Lung (tissue), 12 donors: ENCODE data around the gene CMTM7. TPM values are rescaled to one million over a fixed set of nuclear protein-coding genes. Genes with fewer than 3 reads are reported as not detected.

Source experiments
- ATAC-seq: fragments of 200-7000 bp; cut with Tn5 transposase; one replicate; pipeline ENCODE4 v1.9.1; 2020; ENCODE audit warnings: moderate number of reproducible peaks; ENCODE audit not compliant: insufficient read depth, low FRiP score
- DNase-seq, 3 donors: peaks; one replicate each; pipeline ENCODE4 v3.0.0-alpha.2; 2013 to 2017
- H3K27ac ChIP-seq, 2 donors: one replicate each; pipeline ENCODE4 v1.5.1; 2013; ENCODE audit warnings: mild to moderate bottlenecking in 2 of 2, moderate library complexity in 2 of 2, control low read depth in 1 of 2, inconsistent platforms in 1 of 2, low read depth in 1 of 2, low read length in 1 of 2
- H3K27me3 ChIP-seq, 3 donors: one replicate each; pipeline ENCODE4 v1.5.1; 2013; ENCODE audit warnings: low read length in 2 of 3; ENCODE audit not compliant: control insufficient read depth in 3 of 3, insufficient read depth in 3 of 3
- H3K36me3 ChIP-seq, 4 donors: one replicate each; pipeline ENCODE4 v1.5.1; 2013; ENCODE audit warnings: low read length in 4 of 4, mild to moderate bottlenecking in 1 of 4, moderate library complexity in 1 of 4; ENCODE audit not compliant: control insufficient read depth in 4 of 4, insufficient read depth in 4 of 4
- H3K4me1 ChIP-seq, 5 donors: one replicate each; pipeline ENCODE4 v1.5.1; 2013; ENCODE audit warnings: low read length in 5 of 5, mild to moderate bottlenecking in 2 of 5, moderate library complexity in 1 of 5; ENCODE audit not compliant: control insufficient read depth in 5 of 5, insufficient read depth in 5 of 5
- H3K4me3 ChIP-seq: one replicate; pipeline ENCODE4 v1.5.1; 2013; ENCODE audit warnings: mild to moderate bottlenecking, control low read depth, moderate library complexity
- H3K9ac ChIP-seq, 2 donors: one replicate each; pipeline ENCODE4 v1.5.1; 2013; ENCODE audit warnings: low read length in 2 of 2, control low read depth in 1 of 2; ENCODE audit not compliant: insufficient read depth in 1 of 2
- H3K9me3 ChIP-seq, 4 donors: one replicate each; pipeline ENCODE4 v1.5.1; 2013; ENCODE audit warnings: low read length in 3 of 4, mild to moderate bottlenecking in 1 of 4, moderate library complexity in 1 of 4; ENCODE audit not compliant: control insufficient read depth in 4 of 4, insufficient read depth in 3 of 4
- WGBS, 2 donors: extraction: QIAGEN DNeasy Blood & Tissue Kit; methylation state at CpG; one replicate each; pipeline ENCODE4 v1.1.7; 2013; 5-methylcytosine and 5-hydroxymethylcytosine counted together
- polyA plus RNA-seq, 2 donors: library from polyadenylated mRNA; stranded (reverse); fragments of 200-250 nt; gene quantifications; one replicate each; pipeline ENCODE4 v1.2.1, GENCODE V29; 2013
- total RNA-seq, 2 donors: library from RNA; depleted of rRNA in 1 of 2; stranded (reverse); fragments of >200 nt in 1 of 2; gene quantifications; one replicate each; pipeline ENCODE4 v1.2.1, GENCODE V29; 2014 to 2021
- TF ChIP-seq, protein P1 (sequence below): IDR thresholded peaks from 2 replicates; pipeline ENCODE4 v1.5.1; 2012; ENCODE audit warnings: mild to moderate bottlenecking; ENCODE audit errors: control extremely low read depth, extremely low read depth
- donor health status: control.
- donor health status: control.
- donor health status: Bipolar disorder and iron deficiency.
- donor health status: healthy.
- donor health status: DM: yes; HTN: yes; CAD: no.

CMTM7 gene
- total and polyA plus RNA-seq, 4 donors = 33.1 to 46.8 (median 43.8) TPM

DNA sequence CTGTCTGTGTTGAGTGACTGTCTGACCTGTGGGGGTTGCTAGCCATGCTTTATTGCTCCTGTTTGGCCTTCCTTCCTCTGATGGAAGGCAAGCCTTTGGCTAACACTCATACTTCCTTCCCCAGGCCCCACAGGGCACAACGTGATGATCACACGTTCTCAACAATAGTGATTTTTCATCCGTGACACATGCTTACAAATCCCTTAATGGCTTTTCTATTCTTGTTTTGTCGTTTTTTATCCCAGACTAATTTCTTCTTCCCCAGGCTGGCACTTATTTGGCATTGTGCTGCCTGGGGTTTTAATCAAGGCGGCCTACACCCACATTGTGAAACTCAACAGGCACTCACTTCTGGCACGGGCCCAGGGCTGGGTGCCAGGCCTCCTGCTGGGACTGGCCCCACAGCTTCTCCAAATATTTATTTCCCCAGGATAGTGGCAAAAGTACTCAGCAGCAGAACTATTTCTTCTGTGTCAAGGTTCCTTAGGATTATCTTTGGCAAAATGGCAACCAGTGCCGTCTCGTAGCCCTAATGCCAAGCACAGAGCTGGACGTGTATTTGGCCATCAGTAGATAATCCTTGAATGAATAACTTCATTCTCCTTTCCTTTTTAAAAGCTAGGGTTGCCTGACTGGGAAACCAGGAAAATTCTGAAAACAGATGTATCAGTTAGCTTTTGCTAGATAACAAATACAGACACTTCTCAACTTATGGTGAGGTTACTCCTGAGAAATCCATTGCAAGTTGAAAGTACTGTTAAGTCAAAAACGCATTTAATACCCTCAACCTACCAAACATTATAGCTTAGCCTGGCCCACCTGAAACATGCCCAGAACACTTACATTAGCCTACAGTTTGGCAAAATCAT lies 30.6 kb downstream of the CMTM7 start:
- 20 to 21% methylated on average over 10 of the region's 10 CpGs for WGBS, 2 donors
- TF ChIP-seq, protein P1, sequence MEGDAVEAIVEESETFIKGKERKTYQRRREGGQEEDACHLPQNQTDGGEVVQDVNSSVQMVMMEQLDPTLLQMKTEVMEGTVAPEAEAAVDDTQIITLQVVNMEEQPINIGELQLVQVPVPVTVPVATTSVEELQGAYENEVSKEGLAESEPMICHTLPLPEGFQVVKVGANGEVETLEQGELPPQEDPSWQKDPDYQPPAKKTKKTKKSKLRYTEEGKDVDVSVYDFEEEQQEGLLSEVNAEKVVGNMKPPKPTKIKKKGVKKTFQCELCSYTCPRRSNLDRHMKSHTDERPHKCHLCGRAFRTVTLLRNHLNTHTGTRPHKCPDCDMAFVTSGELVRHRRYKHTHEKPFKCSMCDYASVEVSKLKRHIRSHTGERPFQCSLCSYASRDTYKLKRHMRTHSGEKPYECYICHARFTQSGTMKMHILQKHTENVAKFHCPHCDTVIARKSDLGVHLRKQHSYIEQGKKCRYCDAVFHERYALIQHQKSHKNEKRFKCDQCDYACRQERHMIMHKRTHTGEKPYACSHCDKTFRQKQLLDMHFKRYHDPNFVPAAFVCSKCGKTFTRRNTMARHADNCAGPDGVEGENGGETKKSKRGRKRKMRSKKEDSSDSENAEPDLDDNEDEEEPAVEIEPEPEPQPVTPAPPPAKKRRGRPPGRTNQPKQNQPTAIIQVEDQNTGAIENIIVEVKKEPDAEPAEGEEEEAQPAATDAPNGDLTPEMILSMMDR = no peak
- no peaks in the 10 kb centered on the region for H3K36me3 ChIP-seq
- no peak overlapping the region for H3K9ac ChIP-seq
- no peaks in the 10 kb centered on the region for H3K9me3 ChIP-seq
- peak overlapping the region; percentile 34 to 87 for H3K27ac ChIP-seq
- H3K4me1 ChIP-seq = peaks cover 15 to 33% (median 29%) of the 10 kb centered on the region in 5 donors
- H3K4me3 ChIP-seq = no peak overlapping the region
- DNase-seq (peak; percentile 85 to 88 (median 88)), ATAC-seq (peak; percentile 81)
- H3K27me3 ChIP-seq = no peaks in the 10 kb centered on the region

DNA sequence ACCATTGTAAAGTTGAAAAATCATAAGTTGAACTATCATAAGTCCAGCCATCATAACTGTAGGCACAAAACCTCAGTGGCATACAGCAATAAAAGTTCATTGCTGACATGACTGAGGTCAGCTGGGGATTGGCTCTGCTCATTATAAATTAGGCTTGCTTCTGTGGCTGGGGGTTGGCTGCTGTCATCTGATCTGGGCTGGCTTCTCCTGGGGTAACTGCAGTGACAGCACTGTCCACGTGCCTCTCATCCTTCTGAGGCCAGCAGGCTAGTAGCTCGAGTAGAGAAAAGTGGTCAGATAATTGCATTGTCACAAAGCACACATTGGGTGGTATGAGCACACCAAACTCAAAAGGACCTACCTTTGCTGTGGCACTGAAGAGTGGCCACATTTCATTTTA lies 31.3 kb downstream of the CMTM7 start:
- Histone ChIP-seq H3K9me3 (no peaks in the 10 kb centered on the region), H3K36me3 (no peaks in the 10 kb centered on the region), H3K4me1 (peaks cover 15 to 33% (median 29%) of the 10 kb centered on the region in 5 donors), H3K4me3 (no peak overlapping the region), H3K9ac (no peak overlapping the region), H3K27me3 (no peaks in the 10 kb centered on the region), H3K27ac (peak overlapping the region in 1 of 2 donors; percentile 21)
- DNase-seq (no peak), ATAC-seq (no peak)
- WGBS, 2 donors = 67 to 68% methylated on average over 2 of the region's 2 CpGs
- TF ChIP-seq, protein P1 = no peak

DNA sequence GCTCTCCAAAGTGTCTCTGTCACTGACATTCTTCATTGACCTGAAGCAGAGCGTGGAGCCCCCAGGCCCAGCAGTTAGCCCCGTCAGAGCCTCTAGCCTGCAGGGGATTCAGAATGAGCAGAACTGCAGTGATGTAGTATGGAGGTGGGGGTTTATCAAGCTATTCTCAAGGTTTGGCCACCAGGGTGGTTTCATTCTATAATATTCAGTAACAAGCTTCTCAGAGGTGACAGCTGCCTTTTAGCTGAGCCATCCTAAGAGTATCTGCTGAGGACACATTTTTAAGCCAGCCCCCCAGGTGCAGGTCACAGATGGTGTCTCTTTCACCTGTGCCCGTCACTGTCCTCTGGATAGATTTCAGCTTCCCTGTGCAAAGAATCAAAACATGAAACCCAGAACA lies 31.9 kb downstream of the CMTM7 start:
- 89 to 93% methylated on average over 3 of the region's 3 CpGs for WGBS, 2 donors
- H3K4me1 ChIP-seq = peaks cover 18 to 39% (median 29%) of the 10 kb centered on the region in 5 donors
- H3K36me3 ChIP-seq = no peaks in the 10 kb centered on the region
- TF ChIP-seq, protein P1 = no peak
- no peak overlapping the region for H3K9ac ChIP-seq
- no peak for DNase-seq
- H3K4me3 ChIP-seq = no peak overlapping the region
- H3K27ac ChIP-seq = peak overlapping the region in 1 of 2 donors; percentile 53
- ATAC-seq = no peak
- H3K27me3 ChIP-seq = no peaks in the 10 kb centered on the region
- no peaks in the 10 kb centered on the region for H3K9me3 ChIP-seq
